Left renal pelvis (tissue), 4 donors: ENCODE measurements around the gene COL4A4. TPM values are rescaled to one million over a fixed set of nuclear protein-coding genes. Genes with fewer than 3 reads are reported as not detected.

Experiments used
- DNase-seq, 4 donors: peaks; one replicate each; pipeline ENCODE4 v3.0.0-alpha.2; 2013; ENCODE audit warnings: low read depth in 4 of 4, low spot score in 3 of 4
- polyA plus RNA-seq, 4 donors: library from polyadenylated mRNA; unstranded; fragments of 120-200 nt; gene quantifications; one replicate each; pipeline ENCODE4 v1.2.1, GENCODE V29; 2013; ENCODE audit not compliant: insufficient read length in 4 of 4

Gene COL4A4
- polyA plus RNA-seq, 4 donors, result 1.1 to 65.3 (median 44.3) TPM

- no peak for DNase-seq
Measured at GRCh38 chr2:227163485-227163997, 464 bp downstream of the COL4A4 start.

DNA sequence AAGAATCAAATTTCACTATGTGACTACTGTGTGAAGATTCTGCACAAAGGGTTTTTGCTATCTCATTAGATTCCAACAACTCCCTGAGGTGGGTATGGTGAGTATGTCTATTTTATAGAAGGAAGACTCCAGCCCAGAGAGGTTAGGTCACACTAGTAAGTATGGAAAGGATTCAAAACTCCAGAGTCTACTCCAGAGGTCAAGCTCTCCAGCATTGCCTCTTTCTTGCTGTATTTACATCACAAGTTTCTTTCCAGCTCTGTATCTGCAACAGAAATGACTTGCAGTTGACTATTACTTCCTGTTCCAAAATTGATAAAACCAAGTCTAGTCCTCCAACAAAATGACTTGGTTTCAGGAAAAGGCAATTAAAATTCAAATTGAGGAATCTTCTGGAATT, 2.1 kb downstream of the COL4A4 start:
- DNase-seq, result no peak

- DNase-seq, result no peak
Measured at GRCh38 chr2:227160164-227160563, 3.8 kb downstream of the COL4A4 start.

GRCh38 chr2:227154986-227155774, 8.8 kb downstream of the COL4A4 start:
- DNase-seq, result no peak

GRCh38 chr2:227153758-227154486, 10.1 kb downstream of the COL4A4 start:
- no peak for DNase-seq

- DNase-seq, result no peak
Measured at GRCh38 chr2:227153307-227153706, 10.7 kb downstream of the COL4A4 start.

DNA sequence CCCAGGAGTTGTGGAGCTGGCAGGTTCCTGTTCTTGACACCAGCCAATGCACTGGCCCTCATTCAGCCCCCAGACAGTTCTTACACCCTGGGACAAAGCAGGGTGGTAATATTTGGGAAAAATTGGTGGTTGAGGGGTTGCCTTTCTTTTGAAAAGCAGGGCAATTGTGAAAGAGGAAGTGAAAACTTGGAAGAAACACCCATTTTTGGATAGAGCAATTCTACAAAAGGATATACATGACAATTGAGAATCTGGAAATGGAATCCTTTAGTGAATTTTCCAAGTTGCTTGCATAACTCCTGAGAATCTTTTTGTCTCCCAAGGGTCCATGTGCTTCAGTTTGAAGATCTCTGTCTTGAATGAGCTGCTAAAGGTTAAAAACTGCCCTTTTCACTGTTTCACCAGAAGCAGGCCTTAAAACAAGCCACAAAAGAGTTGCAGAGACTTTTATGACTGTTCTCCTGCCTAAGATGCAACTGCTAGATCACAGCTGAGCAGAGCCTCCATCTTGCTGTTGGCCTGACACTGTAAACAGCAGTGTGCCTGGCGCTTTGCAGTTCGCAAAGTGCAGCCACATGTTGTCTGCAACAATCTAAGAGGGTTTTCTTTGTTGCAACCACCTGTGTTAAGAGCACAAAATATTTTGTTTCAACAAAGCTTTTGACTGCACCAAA, 11.8 kb downstream of the COL4A4 start:
- no peak for DNase-seq

DNA sequence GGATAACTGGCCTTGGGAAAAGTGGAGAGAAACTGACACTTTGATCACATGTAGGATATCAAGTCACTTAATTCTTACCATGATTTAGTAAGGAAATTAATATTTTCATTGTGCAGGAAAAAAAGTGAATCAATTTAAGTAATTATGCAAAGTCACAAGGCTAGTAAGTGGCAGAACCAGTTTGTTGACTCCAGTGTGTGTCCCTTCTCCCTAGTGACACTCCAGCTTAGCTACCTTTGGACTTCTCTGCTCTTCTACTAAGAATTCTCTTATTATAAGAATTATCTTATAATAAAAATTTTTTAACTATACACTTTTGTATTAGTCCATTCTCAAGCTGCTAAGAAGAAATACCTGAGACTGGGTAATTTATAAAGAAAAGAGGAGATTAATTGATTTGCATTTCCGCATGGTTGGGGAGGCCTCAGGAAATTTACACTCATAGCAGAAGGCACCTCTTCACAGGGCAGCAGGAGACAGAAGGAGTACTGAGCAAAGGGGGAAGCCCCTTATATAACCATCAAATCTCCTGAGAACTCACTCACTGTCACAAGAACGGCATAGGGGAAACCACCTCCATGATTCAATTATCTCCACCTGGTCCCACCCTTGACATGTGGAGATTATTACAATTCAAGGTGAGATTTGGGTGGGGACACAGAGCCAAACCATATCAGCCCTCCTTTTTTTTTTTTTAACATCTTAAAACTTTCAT, 13.6 kb downstream of the COL4A4 start:
- DNase-seq, result no peak

DNA sequence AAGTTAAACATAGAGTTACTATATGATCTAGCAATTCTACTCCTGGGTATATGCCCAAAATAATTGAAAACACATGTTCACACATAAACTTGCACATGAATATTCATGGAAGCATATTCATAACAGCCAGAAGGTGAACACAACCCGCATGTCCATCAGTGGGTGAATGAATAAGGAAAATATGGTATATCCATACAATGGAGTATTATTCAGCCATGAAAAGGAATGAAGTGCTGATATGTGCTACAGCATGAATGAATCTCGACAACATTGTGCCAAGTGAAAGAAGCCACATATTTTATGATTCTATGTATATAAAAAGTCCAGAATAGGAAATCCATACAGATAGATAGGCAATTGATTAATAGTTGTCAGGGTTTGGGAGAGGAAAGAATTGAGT, 15.9 kb downstream of the COL4A4 start:
- DNase-seq, result no peak

GRCh38 chr2:227147023-227147422, 17.0 kb downstream of the COL4A4 start:
- no peak for DNase-seq

GRCh38 chr2:227146456-227146855, 17.5 kb downstream of the COL4A4 start:
- DNase-seq, result no peak

GRCh38 chr2:227143895-227144294, 20.1 kb downstream of the COL4A4 start:
- DNase-seq, result no peak

DNA sequence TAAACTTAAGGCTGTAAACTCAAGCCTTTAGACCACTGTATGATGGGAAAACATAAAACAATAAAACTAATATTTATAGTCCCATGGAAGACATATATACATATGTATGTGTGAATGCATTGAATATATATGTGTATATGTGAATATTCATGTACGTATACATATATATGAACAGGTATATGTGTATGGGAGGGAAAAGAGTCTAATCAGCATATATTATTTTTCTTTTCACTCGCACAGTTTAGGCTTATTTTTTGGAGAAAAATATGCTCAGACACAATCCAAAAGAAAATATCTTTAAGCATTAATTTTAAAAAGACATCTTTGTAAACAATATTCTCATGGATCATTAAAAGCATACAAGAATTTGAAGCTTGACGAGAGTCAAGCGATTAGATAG, 22.7 kb downstream of the COL4A4 start:
- no peak for DNase-seq

- DNase-seq, result no peak
Measured at GRCh38 chr2:227134591-227134990, 29.4 kb downstream of the COL4A4 start.

DNA sequence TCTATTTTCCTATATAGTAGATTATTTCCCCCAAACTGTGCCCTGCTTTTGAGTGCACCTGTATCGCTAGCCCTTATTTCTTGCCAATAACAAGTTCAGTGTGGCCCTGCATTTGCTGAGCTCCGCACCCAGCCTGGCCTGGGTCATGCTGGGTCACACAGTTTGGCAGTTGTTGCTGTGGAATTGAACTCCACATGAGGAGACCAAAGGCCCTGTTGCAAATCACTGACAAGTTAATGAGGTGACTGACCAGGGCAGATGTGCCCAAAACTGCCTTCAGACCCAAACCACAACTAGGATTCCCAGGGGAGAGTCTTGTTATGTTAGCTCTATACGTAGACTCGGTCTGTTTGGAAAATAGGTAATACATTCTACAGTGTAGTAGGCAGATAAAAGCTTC, 31.0 kb downstream of the COL4A4 start:
- DNase-seq, result no peak

DNA sequence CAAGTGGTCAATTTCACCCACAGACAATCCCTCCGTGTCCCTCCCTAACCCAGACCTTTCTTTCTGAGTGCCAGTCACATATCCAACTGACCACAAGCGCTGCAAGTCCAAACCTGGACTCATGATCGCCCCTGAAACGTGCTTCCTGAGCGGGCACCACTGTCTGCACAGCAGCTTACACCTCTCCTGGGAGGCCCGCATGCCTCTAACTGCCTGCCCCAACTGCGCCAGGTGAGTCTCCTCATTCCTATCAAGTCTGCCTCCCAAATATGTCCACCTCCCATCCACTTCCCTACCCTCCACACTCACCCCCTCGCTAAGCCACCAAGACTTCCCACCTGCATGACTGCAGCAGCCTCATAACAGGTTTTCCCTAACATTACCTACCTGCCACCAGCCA, 33.4 kb downstream of the COL4A4 start:
- no peak for DNase-seq

GRCh38 chr2:227127201-227127600, 36.8 kb downstream of the COL4A4 start:
- no peak for DNase-seq

DNA sequence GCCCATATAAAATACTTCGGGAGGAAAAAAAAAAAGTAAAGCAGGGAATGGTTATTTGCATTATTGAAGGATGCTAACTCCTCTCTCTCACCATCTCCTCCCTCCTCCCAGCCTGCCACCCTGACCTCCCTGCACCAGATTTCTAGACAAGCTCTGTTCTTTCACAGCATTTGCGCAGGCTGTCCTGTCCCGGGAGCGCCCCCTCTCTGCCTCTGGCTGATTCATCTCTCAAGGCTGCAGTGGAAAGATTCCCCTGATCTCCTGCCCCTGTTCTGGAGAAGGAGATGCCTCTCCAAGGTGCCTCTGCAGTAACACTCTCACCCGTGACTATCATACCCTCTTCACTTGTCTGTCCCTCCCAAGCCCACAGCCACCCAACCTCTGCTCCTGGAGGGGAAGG, 38.5 kb downstream of the COL4A4 start:
- no peak for DNase-seq

- no peak for DNase-seq
Measured at GRCh38 chr2:227124811-227125210, 39.2 kb downstream of the COL4A4 start.

DNA sequence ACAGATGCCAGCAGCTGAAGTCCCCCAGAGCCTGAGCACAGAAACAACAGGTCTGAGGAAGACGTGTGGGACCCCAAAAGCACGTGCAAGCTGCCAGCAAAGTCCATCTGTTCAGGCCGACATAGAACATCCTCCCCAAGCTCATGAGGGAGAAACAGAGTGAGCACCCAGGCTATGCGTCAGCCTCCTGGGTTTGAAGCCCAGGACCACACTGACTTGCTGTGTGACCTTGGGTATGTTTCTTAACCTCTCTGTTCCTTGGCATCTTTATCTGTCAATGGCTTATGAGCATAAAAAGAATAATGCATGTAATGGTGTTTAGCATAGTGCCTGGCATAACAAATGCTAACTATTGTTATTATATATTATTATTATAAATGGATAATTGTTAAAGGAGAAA, 40.3 kb downstream of the COL4A4 start:
- no peak for DNase-seq

DNA sequence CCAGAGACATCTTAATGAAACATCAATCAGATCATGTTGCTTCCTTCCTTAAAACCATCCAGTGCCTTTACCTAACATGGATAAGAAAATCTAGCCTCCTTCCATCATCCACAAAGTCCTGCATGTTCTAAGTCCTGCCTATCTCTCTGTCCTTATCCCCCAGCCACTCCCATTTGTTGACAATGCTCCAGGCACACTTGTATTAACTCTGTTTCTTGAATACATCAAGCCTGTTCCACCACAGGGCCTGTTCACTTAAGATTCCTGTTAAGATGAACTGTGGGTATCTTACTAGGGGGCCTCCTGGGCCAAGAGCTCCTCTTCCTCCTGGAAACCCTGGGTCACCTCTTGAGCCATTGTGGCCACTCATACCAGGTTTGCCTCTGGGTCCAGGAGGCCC, 45.7 kb downstream of the COL4A4 start:
- no peak for DNase-seq
